Thyroid gland (tissue), 4 donors: ENCODE measurements around the gene SHROOM2.

ENCODE experiments used
- CTCF ChIP-seq, 6 experiments: fragments of 200-600 bp in 3 of 6; fragments of 450-650 bp in 3 of 6; sonication (generic) in 3 of 6; IDR thresholded peaks; one replicate each; pipeline ENCODE4 v1.5.1; 2016 to 2019; ENCODE audit warnings: antibody characterized with exemption in 6 of 6, mild to moderate bottlenecking in 2 of 6, inconsistent platforms in 1 of 6, moderate library complexity in 1 of 6
- POLR2A ChIP-seq, 2 donors: fragments of 450-650 bp; IDR thresholded peaks; one replicate each; pipeline ENCODE4 v1.6.1; 2017; ENCODE audit warnings: antibody characterized with exemption in 2 of 2, mild to moderate bottlenecking in 2 of 2, moderate library complexity in 1 of 2

GRCh38 chrX:9966775-9967408 is 180.7 kb downstream of the SHROOM2 start, which contains the start of gene CLDN34:
- TF ChIP-seq CTCF (IDR thresholded peaks at IDR 0.05) = no peak
- no peak for TF ChIP-seq POLR2A (IDR thresholded peaks at IDR 0.05)
